RWPE2 (cell line): ENCODE data around the gene GINS3.

Experiments used
- ATAC-seq: fragments of 200-7000 bp; cut with Tn5 transposase; 3 replicates; pipeline ENCODE4 v1.9.1; 2021; ENCODE audit warnings: low read depth
- DNase-seq: peaks from one replicate; pipeline ENCODE4 v3.0.0-alpha.2; 2020; ENCODE audit warnings: low spot score
- H3K27ac ChIP-seq: fragments of 450-650 bp; 2 replicates; pipeline ENCODE4 v1.5.1; 2017; ENCODE audit warnings: mild to moderate bottlenecking; ENCODE audit not compliant: poor library complexity, severe bottlenecking
- H3K27me3 ChIP-seq: fragments of 250-450 bp; sonication (Bioruptor Pico); 2 replicates; pipeline ENCODE4 v1.5.1; 2021; ENCODE audit warnings: mild to moderate bottlenecking, moderate library complexity; ENCODE audit not compliant: insufficient read depth, poor library complexity, severe bottlenecking
- H3K36me3 ChIP-seq: fragments of 250-450 bp; sonication (Bioruptor Pico); 2 replicates; pipeline ENCODE4 v1.5.1; 2020; ENCODE audit warnings: low read depth, mild to moderate bottlenecking, moderate library complexity
- H3K4me1 ChIP-seq: fragments of 250-450 bp; sonication (Bioruptor Pico); 2 replicates; pipeline ENCODE4 v1.5.1; 2021; ENCODE audit warnings: mild to moderate bottlenecking, moderate library complexity; ENCODE audit not compliant: insufficient read depth, poor library complexity, severe bottlenecking
- H3K4me3 ChIP-seq: fragments of 250-450 bp; sonication (Bioruptor Pico); 2 replicates; pipeline ENCODE4 v1.5.1; 2021; ENCODE audit warnings: mild to moderate bottlenecking, moderate library complexity; ENCODE audit not compliant: severe bottlenecking
- H3K9me3 ChIP-seq: fragments of 250-450 bp; sonication (Bioruptor Pico); 2 replicates; pipeline ENCODE4 v1.5.1; 2021; ENCODE audit warnings: mild to moderate bottlenecking, moderate library complexity; ENCODE audit not compliant: severe bottlenecking
- TF ChIP-seq, protein P1 (sequence below): fragments of 450-650 bp; IDR thresholded peaks from one replicate; pipeline ENCODE4 v1.5.1; 2017; ENCODE audit warnings: mild to moderate bottlenecking, moderate library complexity; ENCODE audit not compliant: poor library complexity, severe bottlenecking

The GINS3 gene

GRCh38 chr16:58392215-58393137, at the start of gene GINS3:
TSS of gene GINS3 (plus strand) at chr16:58392471. CDS start at chr16:58392602, 131 bp downstream.
- Histone ChIP-seq H3K36me3 (peaks cover 8% of the 10 kb centered on the region), H3K9me3 (no peaks in the 10 kb centered on the region), H3K4me1 (no peaks in the 10 kb centered on the region), H3K4me3 (peak within 1 kb of the TSS; percentile 91), H3K27ac (peak within 1 kb of the TSS; percentile 59), H3K27me3 (no peaks in the 10 kb centered on the region)
- peak; percentile 97 for ATAC-seq
- DNase-seq, result peak; percentile 91
- TF ChIP-seq, protein P1, sequence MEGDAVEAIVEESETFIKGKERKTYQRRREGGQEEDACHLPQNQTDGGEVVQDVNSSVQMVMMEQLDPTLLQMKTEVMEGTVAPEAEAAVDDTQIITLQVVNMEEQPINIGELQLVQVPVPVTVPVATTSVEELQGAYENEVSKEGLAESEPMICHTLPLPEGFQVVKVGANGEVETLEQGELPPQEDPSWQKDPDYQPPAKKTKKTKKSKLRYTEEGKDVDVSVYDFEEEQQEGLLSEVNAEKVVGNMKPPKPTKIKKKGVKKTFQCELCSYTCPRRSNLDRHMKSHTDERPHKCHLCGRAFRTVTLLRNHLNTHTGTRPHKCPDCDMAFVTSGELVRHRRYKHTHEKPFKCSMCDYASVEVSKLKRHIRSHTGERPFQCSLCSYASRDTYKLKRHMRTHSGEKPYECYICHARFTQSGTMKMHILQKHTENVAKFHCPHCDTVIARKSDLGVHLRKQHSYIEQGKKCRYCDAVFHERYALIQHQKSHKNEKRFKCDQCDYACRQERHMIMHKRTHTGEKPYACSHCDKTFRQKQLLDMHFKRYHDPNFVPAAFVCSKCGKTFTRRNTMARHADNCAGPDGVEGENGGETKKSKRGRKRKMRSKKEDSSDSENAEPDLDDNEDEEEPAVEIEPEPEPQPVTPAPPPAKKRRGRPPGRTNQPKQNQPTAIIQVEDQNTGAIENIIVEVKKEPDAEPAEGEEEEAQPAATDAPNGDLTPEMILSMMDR, result no peak

DNA sequence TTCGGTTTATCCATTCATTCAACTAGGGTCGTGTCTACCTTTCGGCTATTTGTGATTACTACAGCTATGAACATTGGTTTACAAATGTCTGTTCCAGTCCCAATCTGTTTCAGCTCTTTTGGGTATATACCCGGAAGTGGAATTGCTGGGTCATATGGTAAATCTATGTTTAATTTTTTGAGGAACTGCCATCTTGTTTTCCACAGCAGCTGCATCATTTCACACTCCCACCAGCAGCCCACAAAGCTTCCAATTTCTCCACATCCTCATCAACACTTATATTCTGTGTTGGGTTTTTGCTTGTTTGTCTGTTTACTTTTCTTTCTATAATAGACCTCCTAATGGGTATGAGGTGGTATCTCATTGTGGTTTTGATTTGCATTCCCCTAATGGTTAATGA, 48.7 kb upstream of the GINS3 start:
- no peaks in the 10 kb centered on the region for H3K27me3 ChIP-seq
- no peak overlapping the region for H3K27ac ChIP-seq
- TF ChIP-seq, protein P1, result no peak
- ATAC-seq, result no peak
- H3K9me3 ChIP-seq, result no peaks in the 10 kb centered on the region
- no peak for DNase-seq
- no peak overlapping the region for H3K4me3 ChIP-seq
- no peaks in the 10 kb centered on the region for H3K4me1 ChIP-seq
- H3K36me3 ChIP-seq, result no peaks in the 10 kb centered on the region

DNA sequence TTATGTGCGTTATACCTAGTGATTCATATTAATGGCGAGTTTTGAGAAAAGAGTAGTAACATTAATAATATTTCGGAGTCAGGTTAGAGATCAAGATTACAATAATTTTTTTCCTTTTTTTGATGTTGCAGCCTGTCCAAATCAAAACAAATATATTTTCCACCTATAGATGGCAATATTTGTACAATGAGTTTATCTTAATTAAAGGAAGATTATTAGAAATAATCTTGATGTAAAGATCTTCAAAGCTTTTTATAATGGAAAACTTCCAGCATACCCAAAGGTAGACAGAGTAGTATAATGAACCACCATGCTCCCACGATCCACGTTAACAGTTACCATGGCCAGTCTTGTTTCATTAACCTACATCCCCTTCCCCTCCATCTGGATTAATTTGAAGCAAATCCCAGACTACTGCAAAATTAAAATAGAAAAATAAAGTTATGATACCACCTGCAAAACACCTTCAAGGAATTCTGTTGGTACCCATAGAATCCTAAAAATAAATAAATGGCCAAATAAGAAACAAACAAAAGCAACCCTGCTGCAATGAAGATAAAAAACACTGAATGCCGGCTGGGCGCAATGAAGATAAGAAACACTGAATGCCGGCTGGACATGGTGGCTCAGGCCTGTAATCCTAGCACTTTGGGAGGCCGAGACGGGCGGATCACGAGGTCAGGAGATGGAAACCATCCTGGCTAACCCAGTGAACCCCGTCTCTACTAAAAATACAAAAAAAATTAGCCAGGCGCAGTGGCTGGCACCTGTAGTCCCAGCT, 46.5 kb upstream of the GINS3 start:
- DNase-seq, result no peak
- TF ChIP-seq, protein P1, result peak; percentile 67
- Histone ChIP-seq H3K27ac (no peak overlapping the region), H3K36me3 (no peaks in the 10 kb centered on the region), H3K9me3 (no peaks in the 10 kb centered on the region), H3K4me1 (no peaks in the 10 kb centered on the region), H3K4me3 (no peak overlapping the region), H3K27me3 (no peaks in the 10 kb centered on the region)
- no peak for ATAC-seq

DNA sequence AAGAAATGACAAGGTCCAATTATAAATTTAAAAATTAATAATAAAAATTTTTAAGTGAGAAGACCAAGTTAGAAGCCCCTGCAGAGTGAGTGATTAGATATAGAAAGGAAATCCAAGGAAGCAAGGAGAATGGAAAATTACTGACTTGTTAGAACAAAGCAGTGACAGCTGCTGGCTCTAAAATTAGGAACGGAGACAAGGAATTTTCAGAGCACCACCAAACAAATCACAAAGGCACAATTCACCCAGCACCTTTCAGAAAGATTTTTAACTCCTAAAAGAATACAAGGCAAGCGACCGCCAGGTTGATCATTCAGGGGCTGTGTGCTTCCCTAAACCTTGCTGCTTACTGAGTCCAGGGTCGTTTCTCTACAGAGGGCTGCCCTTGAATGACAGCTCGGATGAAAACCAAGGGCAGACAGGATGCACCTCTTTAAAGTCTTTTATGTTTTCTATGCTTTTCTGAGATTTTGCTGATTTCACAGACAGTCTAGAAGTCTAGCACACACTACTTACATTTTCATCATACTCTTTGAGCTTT, 45.4 kb upstream of the GINS3 start:
- no peak for ATAC-seq
- no peak overlapping the region for H3K4me3 ChIP-seq
- no peaks in the 10 kb centered on the region for H3K36me3 ChIP-seq
- H3K27ac ChIP-seq, result no peak overlapping the region
- no peaks in the 10 kb centered on the region for H3K9me3 ChIP-seq
- no peaks in the 10 kb centered on the region for H3K4me1 ChIP-seq
- no peaks in the 10 kb centered on the region for H3K27me3 ChIP-seq
- no peak for DNase-seq
- TF ChIP-seq, protein P1, result no peak
